Naive thymus-derived CD4-positive, alpha-beta T cell (primary cell): ENCODE results near the gene ZNF326. TPM values are rescaled to one million over a fixed set of nuclear protein-coding genes. Genes with fewer than 3 reads are reported as not detected.

Experiments
- ATAC-seq: fragments of 150-1000 bp; cut with Tn5 transposase; 2 replicates; pipeline ENCODE4 v1.10.0; 2021; ENCODE audit warnings: mild to moderate bottlenecking, moderate library complexity
- CTCF ChIA-PET: fragments of 350-600 bp; sonication (Branson Sonifier 250); formaldehyde crosslinking; loops from one replicate; lab custom pipeline; 2021; ENCODE audit warnings: antibody characterized with exemption; lab: Charles Lee
- POLR2A ChIA-PET: fragments of 350-600 bp; sonication (Branson Sonifier 250); formaldehyde crosslinking; loops from one replicate; lab custom pipeline; 2021; ENCODE audit warnings: antibody characterized with exemption, inconsistent platforms; lab: Charles Lee
- DNase-seq, 9 donors: peaks; one replicate each; pipeline versions ENCODE4 v3.0.0 to v3.0.0-alpha.2; 2020 to 2022; ENCODE audit warnings: mixed read lengths in 1 of 9
- H3K27ac ChIP-seq: one replicate; pipeline ENCODE4 v1.7.0; 2013; ENCODE audit warnings: mild to moderate bottlenecking, low read depth, low read length, moderate library complexity
- H3K27me3 ChIP-seq, 2 donors: one replicate each; pipeline ENCODE4 v1.7.0; 2013; ENCODE audit warnings: low read length in 2 of 2, mild to moderate bottlenecking in 2 of 2, moderate library complexity in 2 of 2; ENCODE audit not compliant: control insufficient read depth in 2 of 2, insufficient read depth in 2 of 2
- H3K36me3 ChIP-seq, 3 experiments: 1 replicate in 2 of 3; 2 replicates in 1 of 3; pipeline ENCODE4 v1.7.0; 2013; ENCODE audit warnings: low read length in 3 of 3, mild to moderate bottlenecking in 3 of 3, moderate library complexity in 1 of 3; ENCODE audit not compliant: insufficient read depth in 3 of 3, control insufficient read depth in 2 of 3
- H3K4me1 ChIP-seq, 2 donors: one replicate each; pipeline ENCODE4 v1.7.0; 2013; ENCODE audit warnings: low read length in 2 of 2, mild to moderate bottlenecking in 2 of 2, moderate library complexity in 1 of 2; ENCODE audit not compliant: control insufficient read depth in 2 of 2, insufficient read depth in 2 of 2
- H3K4me3 ChIP-seq: 2 replicates; pipeline ENCODE4 v1.7.0; 2013; ENCODE audit warnings: mild to moderate bottlenecking, low read length
- H3K9me3 ChIP-seq, 3 experiments: 1 replicate in 2 of 3; 2 replicates in 1 of 3; pipeline ENCODE4 v1.7.0; 2013; ENCODE audit warnings: low read length in 3 of 3; ENCODE audit not compliant: control insufficient read depth in 2 of 3
- H3K27ac Mint-ChIP-seq, 9 donors: one replicate each; pipeline ENCODE4 v1.8.0; 2020 to 2022; ENCODE audit warnings: mixed read lengths in 9 of 9, mild to moderate bottlenecking in 8 of 9, moderate library complexity in 5 of 9, inconsistent platforms in 2 of 9
- H3K27me3 Mint-ChIP-seq, 5 donors: one replicate each; pipeline ENCODE4 v1.8.0; 2021 to 2022; ENCODE audit warnings: mixed read lengths in 5 of 5, mild to moderate bottlenecking in 1 of 5
- H3K36me3 Mint-ChIP-seq, 5 donors: one replicate each; pipeline ENCODE4 v1.8.0; 2020 to 2022; ENCODE audit warnings: mixed read lengths in 5 of 5, mild to moderate bottlenecking in 3 of 5, inconsistent platforms in 1 of 5
- H3K4me1 Mint-ChIP-seq, 7 donors: one replicate each; pipeline ENCODE4 v1.8.0; 2020 to 2022; ENCODE audit warnings: mixed read lengths in 7 of 7, mild to moderate bottlenecking in 3 of 7, inconsistent platforms in 1 of 7
- H3K4me3 Mint-ChIP-seq, 10 donors: one replicate each; pipeline ENCODE4 v1.8.0; 2020 to 2022; ENCODE audit warnings: mild to moderate bottlenecking in 10 of 10, mixed read lengths in 10 of 10, moderate library complexity in 6 of 10, inconsistent platforms in 2 of 10
- H3K9me3 Mint-ChIP-seq, 11 donors: one replicate each; pipeline ENCODE4 v1.8.0; 2020 to 2022; ENCODE audit warnings: mixed read lengths in 11 of 11, mild to moderate bottlenecking in 4 of 11, inconsistent platforms in 1 of 11, moderate library complexity in 1 of 11
- intact Hi-C, 2 donors: fragments of 100-400 bp; cut with micrococcal nuclease; formaldehyde crosslinking; loops; one replicate each; pipeline ENCODE4 v1.15.1; 2023
- polyA plus RNA-seq, 2 donors: library from polyadenylated mRNA; unstranded; fragments of 300-500 nt; fragmentation: Illumina TruSeq; gene quantifications; one replicate each; pipeline ENCODE4 v1.2.3, GENCODE V29; 2021
- total RNA-seq, 6 experiments: library from RNA in 5 of 6; stranded (reverse) in 5 of 6; gene quantifications; 1 replicate in 5 of 6; 2 replicates in 1 of 6; pipeline ENCODE4 v1.2.3 and lab custom pipeline; 2021 to 2026

The ZNF326 gene
- total and polyA plus RNA-seq, 7 experiments from 2014 or later, result 3.6 to 52.5 (median 19.5) TPM

DNA sequence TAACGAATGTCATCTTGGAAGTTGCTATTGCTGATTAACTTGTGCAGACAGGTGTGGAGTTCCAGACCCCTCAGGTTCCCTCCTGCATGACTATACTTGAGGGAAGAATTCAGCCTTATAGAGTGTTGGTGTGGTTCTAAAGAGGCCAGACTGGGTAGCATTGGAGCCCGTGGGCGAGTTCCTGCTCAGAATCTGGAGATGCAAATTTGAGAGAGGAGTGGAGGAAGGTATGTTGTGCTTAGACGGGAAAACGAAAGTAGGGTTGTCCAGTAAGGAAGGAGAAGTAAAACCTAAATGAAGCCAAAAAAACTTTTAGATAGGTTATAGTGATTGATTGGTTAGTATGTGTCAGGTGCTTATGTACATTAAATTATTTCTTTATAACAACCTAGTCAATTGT is 79.2 kb downstream of the ZNF326 start:
- H3K27me3 ChIP-seq, result no peaks in the 10 kb centered on the region
- Mint-ChIP-seq H3K27ac (no peak overlapping the region), H3K9me3 (peaks cover 0 to 7% (median 0%) of the 10 kb centered on the region in 11 donors), H3K4me1 (peaks cover 0 to 5% (median 0%) of the 10 kb centered on the region in 7 donors), H3K27me3 (peaks cover 18 to 35% (median 31%) of the 10 kb centered on the region in 5 donors), H3K4me3 (no peak overlapping the region), H3K36me3 (no peaks in the 10 kb centered on the region)
- DNase-seq, result no peak
- CTCF ChIA-PET, result interaction anchor here (0.9 kb wide), 1 partner anchor 29 kb away, joined by 4 read pairs; no protein-coding TSS in a partner anchor
- H3K4me1 ChIP-seq, result no peaks in the 10 kb centered on the region
- H3K36me3 ChIP-seq, result no peaks in the 10 kb centered on the region
- no peak for ATAC-seq
- intact Hi-C loops, result no loop called here
- no peaks in the 10 kb centered on the region for H3K9me3 ChIP-seq
- POLR2A ChIA-PET, result no interaction called here
- no peak overlapping the region for H3K27ac ChIP-seq
- H3K4me3 ChIP-seq, result no peak overlapping the region

DNA sequence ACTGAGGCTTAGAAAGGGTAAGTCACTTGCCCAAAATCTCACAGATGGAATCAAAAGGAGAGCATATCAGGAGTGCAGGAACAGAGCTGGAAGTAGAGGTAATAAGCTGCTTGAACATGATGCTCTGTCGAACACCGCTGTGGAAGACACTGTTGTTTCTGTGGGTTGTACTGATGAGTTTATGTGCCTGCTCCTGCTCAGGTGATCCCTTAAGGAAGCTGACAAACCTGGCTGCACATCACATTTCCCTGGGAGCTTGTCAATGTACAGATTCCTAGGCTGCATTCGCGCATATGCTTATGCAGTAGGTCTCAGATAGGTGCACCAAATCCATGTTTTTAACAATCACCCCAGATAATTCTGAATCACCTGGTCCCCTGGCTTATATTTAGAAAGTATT is 79.7 kb downstream of the ZNF326 start:
- Mint-ChIP-seq H3K4me1 (peaks cover 0 to 5% (median 0%) of the 10 kb centered on the region in 7 donors), H3K9me3 (peaks cover 0 to 7% (median 0%) of the 10 kb centered on the region in 11 donors), H3K36me3 (no peaks in the 10 kb centered on the region), H3K4me3 (no peak overlapping the region), H3K27me3 (peaks cover 18 to 33% (median 30%) of the 10 kb centered on the region in 5 donors), H3K27ac (no peak overlapping the region)
- Histone ChIP-seq H3K4me3 (no peak overlapping the region), H3K27me3 (no peaks in the 10 kb centered on the region), H3K4me1 (no peaks in the 10 kb centered on the region), H3K27ac (no peak overlapping the region), H3K36me3 (no peaks in the 10 kb centered on the region), H3K9me3 (no peaks in the 10 kb centered on the region)
- DNase-seq (no peak), ATAC-seq (no peak)
- intact Hi-C loops, result no loop called here
- CTCF ChIA-PET, result interaction anchor here (0.9 kb wide), 1 partner anchor 29 kb away, joined by 4 read pairs; no protein-coding TSS in a partner anchor
- POLR2A ChIA-PET, result no interaction called here

DNA sequence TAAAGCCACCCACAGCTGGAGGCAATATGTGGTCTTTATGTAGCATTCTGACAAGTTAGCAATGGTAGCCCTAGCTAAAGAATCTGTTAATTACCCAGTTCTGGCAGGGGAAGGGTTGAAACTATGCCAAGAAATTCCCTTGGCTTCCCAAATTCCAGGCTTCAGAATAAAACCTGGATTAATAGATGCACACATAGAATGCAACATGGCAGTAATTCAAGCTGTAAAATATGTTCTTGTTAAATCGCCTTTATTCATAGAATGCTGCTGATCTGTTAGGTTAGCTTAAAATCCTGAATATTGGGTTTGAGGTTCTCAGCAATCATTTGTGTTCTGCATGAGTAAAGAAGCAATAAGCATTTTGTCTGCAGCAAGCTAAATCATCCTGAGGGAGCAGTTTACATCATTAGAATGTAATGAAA is 80.1 kb downstream of the ZNF326 start:
- Histone ChIP-seq H3K4me1 (no peaks in the 10 kb centered on the region), H3K27me3 (no peaks in the 10 kb centered on the region), H3K36me3 (no peaks in the 10 kb centered on the region), H3K9me3 (no peaks in the 10 kb centered on the region), H3K4me3 (no peak overlapping the region), H3K27ac (no peak overlapping the region)
- Mint-ChIP-seq H3K9me3 (peaks cover 0 to 7% (median 0%) of the 10 kb centered on the region in 11 donors), H3K4me1 (peaks cover 0 to 5% (median 0%) of the 10 kb centered on the region in 7 donors), H3K36me3 (no peaks in the 10 kb centered on the region), H3K27me3 (peaks cover 18 to 29% (median 26%) of the 10 kb centered on the region in 5 donors), H3K4me3 (no peak overlapping the region), H3K27ac (no peak overlapping the region)
- no peak for DNase-seq
- ChIA-PET POLR2A (no interaction called here), CTCF (interaction anchor here (0.9 kb wide), 1 partner anchor 30 kb away, joined by 4 read pairs; no protein-coding TSS in a partner anchor)
- ATAC-seq, result no peak
- intact Hi-C loops, result no loop called here

DNA sequence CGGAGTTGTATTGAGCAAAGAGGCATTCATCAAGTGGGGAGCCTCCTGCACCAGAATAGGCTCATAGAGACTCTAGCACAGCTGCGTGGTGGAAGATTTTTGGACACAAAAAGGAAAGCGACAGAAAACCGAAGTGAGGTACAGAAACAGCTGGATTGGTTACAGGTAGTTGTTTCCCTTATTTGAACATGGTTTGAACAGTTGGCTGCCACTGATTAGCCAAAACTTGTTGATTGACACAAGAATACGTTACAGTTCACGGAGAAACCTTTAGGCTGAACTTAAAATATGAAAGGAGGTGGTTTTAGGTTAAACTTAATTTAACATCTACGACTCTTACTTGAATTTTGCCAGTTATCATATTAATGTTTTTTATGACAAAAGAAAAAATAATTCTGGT is 89.1 kb downstream of the ZNF326 start:
- Mint-ChIP-seq H3K4me1 (no peaks in the 10 kb centered on the region), H3K9me3 (peaks cover 0 to 3% (median 0%) of the 10 kb centered on the region in 11 donors), H3K27me3 (peaks cover 33 to 57% (median 44%) of the 10 kb centered on the region in 5 donors), H3K36me3 (no peaks in the 10 kb centered on the region), H3K4me3 (no peak overlapping the region), H3K27ac (no peak overlapping the region)
- ChIA-PET POLR2A (no interaction called here), CTCF (no interaction called here)
- Histone ChIP-seq H3K27me3 (no peaks in the 10 kb centered on the region), H3K27ac (no peak overlapping the region), H3K36me3 (no peaks in the 10 kb centered on the region), H3K9me3 (no peaks in the 10 kb centered on the region), H3K4me1 (no peaks in the 10 kb centered on the region), H3K4me3 (no peak overlapping the region)
- ATAC-seq (no peak), DNase-seq (no peak)
- intact Hi-C loops, result no loop called here

Other genes starting within 250 kb of the ZNF326 start
- gene LRRC8D, start 174.1 kb upstream of the ZNF326 start, total RNA-seq, result 10 to 100 TPM; 21.1 to 42.6 (median 37.3) TPM
- 10 to 100 TPM; 47.7 to 65.7 TPM for gene LRRC8D, start 174.1 kb upstream of the ZNF326 start, polyA plus RNA-seq